Neural cell (in vitro differentiated cells): ENCODE data around the gene ADGRB3. TPM values are rescaled to one million over a fixed set of nuclear protein-coding genes. Genes with fewer than 3 reads are reported as not detected.

Experiments
- H2AFZ ChIP-seq: fragments of 200-600, 300-800 bp; sonication (generic), shearing (Covaris generic); 2 replicates; pipeline ENCODE4 v1.6.0; 2014; ENCODE audit warnings: low read depth, mild to moderate bottlenecking, antibody characterized with exemption, low read length, moderate library complexity
- H3F3A ChIP-seq: fragments of 200-600 bp; shearing (Covaris generic); 2 replicates; pipeline ENCODE4 v1.6.1; 2016; ENCODE audit warnings: mild to moderate bottlenecking, moderate library complexity, mixed read lengths, antibody characterized with exemption, low read length; ENCODE audit not compliant: insufficient read depth, poor library complexity, severe bottlenecking
- H3K27ac ChIP-seq: fragments of 200-600, 300-800 bp; sonication (generic), shearing (Covaris generic); 2 replicates; pipeline ENCODE4 v1.5.1; 2014; ENCODE audit warnings: mild to moderate bottlenecking, low read length, moderate library complexity
- H3K27me3 ChIP-seq: fragments of 300-800, 200-600 bp; sonication (generic), shearing (Covaris generic); 2 replicates; pipeline ENCODE4 v1.6.0; 2014; ENCODE audit warnings: mild to moderate bottlenecking, low read depth, low read length, moderate library complexity; ENCODE audit not compliant: insufficient read depth
- H3K36me3 ChIP-seq: fragments of 300-800, 200-600 bp; sonication (generic), shearing (Covaris generic); 2 replicates; pipeline ENCODE4 v1.5.1; 2014; ENCODE audit warnings: mild to moderate bottlenecking, antibody characterized with exemption, low read length, moderate library complexity; ENCODE audit not compliant: insufficient read depth
- H3K4me2 ChIP-seq: fragments of 300-800, 200-600 bp; sonication (generic), shearing (Covaris generic); 2 replicates; pipeline ENCODE4 v1.6.0; 2014; ENCODE audit warnings: mild to moderate bottlenecking, low read length
- H3K4me3 ChIP-seq: fragments of 300-800, 200-600 bp; sonication (generic), shearing (Covaris generic); 2 replicates; pipeline ENCODE4 v1.5.1; 2014; ENCODE audit warnings: mild to moderate bottlenecking, low read length, moderate library complexity
- H3K79me2 ChIP-seq: fragments of 200-600 bp; shearing (Covaris generic); replicated peaks from 2 replicates; pipeline ENCODE4 v1.6.0; 2014; ENCODE audit warnings: mild to moderate bottlenecking, low read length, moderate library complexity; ENCODE audit not compliant: insufficient read depth
- H3K9ac ChIP-seq: fragments of 300-800, 200-600 bp; sonication (generic), shearing (Covaris generic); 2 replicates; pipeline ENCODE4 v1.6.1; 2016; ENCODE audit warnings: mild to moderate bottlenecking, low read length, mixed read lengths
- H3K9me2 ChIP-seq: fragments of 200-600 bp; shearing (Covaris generic); 2 replicates; pipeline ENCODE4 v1.6.1; 2016; ENCODE audit warnings: mild to moderate bottlenecking, low read length, mixed read lengths; ENCODE audit not compliant: insufficient read depth
- H3K9me3 ChIP-seq: fragments of 200-600, 300-800 bp; sonication (generic), shearing (Covaris generic); 2 replicates; pipeline ENCODE4 v1.6.1; 2016; ENCODE audit warnings: mild to moderate bottlenecking, mixed run types, low read length, moderate library complexity, mixed read lengths
- H4K20me1 ChIP-seq: fragments of 200-600 bp; shearing (Covaris generic); 2 replicates; pipeline ENCODE4 v1.6.1; 2016; ENCODE audit warnings: mild to moderate bottlenecking, mixed run types; ENCODE audit not compliant: insufficient read depth
- CTCF ChIP-seq: fragments of 450-650 bp; IDR thresholded peaks from 2 replicates; pipeline ENCODE4 v1.5.1; 2014; ENCODE audit warnings: antibody characterized with exemption, mild to moderate bottlenecking, moderate library complexity; ENCODE audit not compliant: poor library complexity, severe bottlenecking
- EP300 ChIP-seq: fragments of 450-650 bp; conservative IDR thresholded peaks from 2 replicates; pipeline ENCODE4 v1.6.1; 2014; ENCODE audit warnings: antibody characterized with exemption, mild to moderate bottlenecking, moderate library complexity; ENCODE audit not compliant: poor library complexity, severe bottlenecking
- EZH2 ChIP-seq: fragments of 200-600, 300-800 bp; shearing (Covaris generic), sonication (generic); IDR thresholded peaks from 2 replicates; pipeline ENCODE4 v1.6.1; 2014; ENCODE audit warnings: antibody characterized with exemption, low read length, borderline replicate concordance, mild to moderate bottlenecking; ENCODE audit not compliant: insufficient read depth, poor library complexity, severe bottlenecking
- MXI1 ChIP-seq: fragments of 450-650 bp; conservative IDR thresholded peaks from 2 replicates; pipeline ENCODE4 v1.6.1; 2014; ENCODE audit warnings: antibody characterized with exemption, mild to moderate bottlenecking; ENCODE audit not compliant: poor library complexity, severe bottlenecking
- POLR2AphosphoS5 ChIP-seq: IDR thresholded peaks from 2 replicates; pipeline ENCODE4 v1.6.1; 2012
- RAD21 ChIP-seq: fragments of 450-650 bp; conservative IDR thresholded peaks from 2 replicates; pipeline ENCODE4 v1.6.1; 2014; ENCODE audit warnings: antibody characterized with exemption, mild to moderate bottlenecking, moderate library complexity
- REST ChIP-seq: IDR thresholded peaks from 2 replicates; pipeline ENCODE4 v1.6.1; 2012; ENCODE audit warnings: borderline replicate concordance
- SMC3 ChIP-seq: fragments of 450-650 bp; conservative IDR thresholded peaks from 2 replicates; pipeline ENCODE4 v1.6.1; 2014; ENCODE audit warnings: antibody characterized with exemption, mild to moderate bottlenecking, moderate library complexity; ENCODE audit not compliant: poor library complexity
- TAF1 ChIP-seq: IDR thresholded peaks from 2 replicates; pipeline ENCODE4 v1.6.1; 2012; ENCODE audit warnings: low read depth
- polyA plus RNA-seq: library from polyadenylated mRNA; depleted of rRNA; stranded (reverse); fragments of >200 nt; gene quantifications from 2 replicates; pipeline ENCODE4 v1.2.3, GENCODE V29; 2014

The ADGRB3 gene
- polyA plus RNA-seq, 1 donor from 2014 or later: 66.5 TPM

- no peak overlapping the region for H3K27ac ChIP-seq
- no peaks in the 10 kb centered on the region for H3K9me2 ChIP-seq
- TF ChIP-seq TAF1 (no peak), REST (no peak), EP300 (no peak), MXI1 (no peak), SMC3 (no peak), EZH2 (no peak), RAD21 (no peak), CTCF (no peak), POLR2AphosphoS5 (no peak)
Observed at GRCh38 chr6:69098910-69099309, 463.8 kb downstream of the ADGRB3 start.

GRCh38 chr6:69100772-69101171 is 465.7 kb downstream of the ADGRB3 start:
- TF ChIP-seq SMC3: no peak
- no peak for TF ChIP-seq CTCF
- no peak for TF ChIP-seq TAF1
- TF ChIP-seq RAD21: no peak
- no peak for TF ChIP-seq POLR2AphosphoS5
- no peak for TF ChIP-seq MXI1
- TF ChIP-seq EP300: no peak
- no peak for TF ChIP-seq EZH2
- no peak for TF ChIP-seq REST
- Histone ChIP-seq H3F3A (no peaks in the 10 kb centered on the region), H3K79me2 (no peaks in the 10 kb centered on the region), H3K4me3 (no peak overlapping the region), H3K4me2 (no peak overlapping the region), H3K27me3 (no peaks in the 10 kb centered on the region), H2AFZ (no peak overlapping the region), H4K20me1 (no peaks in the 10 kb centered on the region), H3K36me3 (no peaks in the 10 kb centered on the region), H3K27ac (no peak overlapping the region), H3K9me3 (no peaks in the 10 kb centered on the region), H3K9me2 (no peaks in the 10 kb centered on the region), H3K9ac (no peak overlapping the region)

More at GRCh38 chr6:69098910-69099309, 463.8 kb downstream of the ADGRB3 start:
- no peak overlapping the region for H3K4me2 ChIP-seq
- no peaks in the 10 kb centered on the region for H3K9me3 ChIP-seq
- H3K79me2 ChIP-seq: no peaks in the 10 kb centered on the region
- H3K27me3 ChIP-seq: no peaks in the 10 kb centered on the region
- no peak overlapping the region for H3K4me3 ChIP-seq
- H2AFZ ChIP-seq: no peak overlapping the region
- H3K9ac ChIP-seq: no peak overlapping the region
- no peaks in the 10 kb centered on the region for H4K20me1 ChIP-seq
- no peaks in the 10 kb centered on the region for H3F3A ChIP-seq
- H3K36me3 ChIP-seq: no peaks in the 10 kb centered on the region
